Mesenchymal stem cell (in vitro differentiated cells and primary cell): ENCODE measurements around the gene MMP11.

ENCODE experiments used
- DNase-seq: peaks from one replicate; pipeline ENCODE4 v3.0.0-alpha.2; 2013
- H2AFZ ChIP-seq: one replicate; pipeline ENCODE4 v1.6.1; 2013; ENCODE audit warnings: low read depth, mild to moderate bottlenecking, control low read depth, inconsistent platforms, low read length, moderate library complexity
- H2AK5ac ChIP-seq: 2 replicates; pipeline ENCODE4 v1.6.1; 2013; ENCODE audit warnings: low read length, moderate library complexity, mild to moderate bottlenecking, inconsistent platforms; ENCODE audit not compliant: severe bottlenecking
- H2BK120ac ChIP-seq: one replicate; pipeline ENCODE4 v1.6.1; 2013; ENCODE audit warnings: low read depth, mild to moderate bottlenecking, inconsistent platforms, low read length, moderate library complexity
- H2BK12ac ChIP-seq, 2 experiments: one replicate each; pipeline ENCODE4 v1.6.1; 2013; ENCODE audit warnings: inconsistent platforms in 2 of 2, low read length in 2 of 2, mild to moderate bottlenecking in 2 of 2, moderate library complexity in 2 of 2, control low read depth in 1 of 2
- H2BK15ac ChIP-seq: one replicate; pipeline ENCODE4 v1.6.1; 2013; ENCODE audit warnings: mild to moderate bottlenecking, low read depth, inconsistent platforms; ENCODE audit not compliant: poor library complexity, severe bottlenecking
- H2BK5ac ChIP-seq: 2 replicates; pipeline ENCODE4 v1.6.1; 2013; ENCODE audit warnings: low read depth, mild to moderate bottlenecking, low read length, control low read depth, inconsistent platforms; ENCODE audit not compliant: poor library complexity, severe bottlenecking
- H3K14ac ChIP-seq, 2 experiments: one replicate each; pipeline ENCODE4 v1.6.1; 2013; ENCODE audit warnings: inconsistent platforms in 2 of 2, low read length in 2 of 2, control low read depth in 1 of 2, mild to moderate bottlenecking in 1 of 2, moderate library complexity in 1 of 2
- H3K18ac ChIP-seq, 2 experiments: one replicate each; pipeline ENCODE4 v1.6.1; 2013; ENCODE audit warnings: inconsistent platforms in 2 of 2, low read length in 2 of 2, control low read depth in 1 of 2, low read depth in 1 of 2, mild to moderate bottlenecking in 1 of 2
- H3K23ac ChIP-seq, 2 experiments: one replicate each; pipeline ENCODE4 v1.6.1; 2013; ENCODE audit warnings: inconsistent platforms in 2 of 2, low read length in 2 of 2, mild to moderate bottlenecking in 2 of 2, moderate library complexity in 2 of 2, control low read depth in 1 of 2
- H3K27ac ChIP-seq: 2 replicates; pipeline ENCODE4 v1.5.1; 2013; ENCODE audit warnings: mild to moderate bottlenecking, moderate library complexity, low read length, control low read depth, inconsistent platforms; ENCODE audit not compliant: poor library complexity, severe bottlenecking
- H3K27me3 ChIP-seq, 2 experiments: 2 replicates each; pipeline versions ENCODE4 v1.6.1 to v1.7.0; 2013; ENCODE audit warnings: low read length in 2 of 2, mild to moderate bottlenecking in 2 of 2, moderate library complexity in 2 of 2, control low read depth in 1 of 2, inconsistent platforms in 1 of 2; ENCODE audit not compliant: control insufficient read depth in 1 of 2, insufficient read depth in 1 of 2
- H3K36me3 ChIP-seq, 2 experiments: 2 replicates each; pipeline versions ENCODE4 v1.6.1 to v1.7.0; 2013; ENCODE audit warnings: low read length in 2 of 2, control low read depth in 1 of 2, inconsistent platforms in 1 of 2, low read depth in 1 of 2, mild to moderate bottlenecking in 1 of 2; ENCODE audit not compliant: insufficient read depth in 2 of 2, control insufficient read depth in 1 of 2
- H3K4ac ChIP-seq, 2 experiments: one replicate each; pipeline ENCODE4 v1.6.1; 2013; ENCODE audit warnings: inconsistent platforms in 2 of 2, low read length in 2 of 2, mild to moderate bottlenecking in 2 of 2, moderate library complexity in 2 of 2, control low read depth in 1 of 2, low read depth in 1 of 2
- H3K4me1 ChIP-seq: 2 replicates; pipeline ENCODE4 v1.6.1; 2013; ENCODE audit warnings: low read depth, low read length, control low read depth; ENCODE audit not compliant: control insufficient read depth, insufficient read depth
- H3K4me2 ChIP-seq: 2 replicates; pipeline ENCODE4 v1.6.1; 2013; ENCODE audit warnings: low read length, mild to moderate bottlenecking, inconsistent platforms; ENCODE audit not compliant: poor library complexity, severe bottlenecking
- H3K4me3 ChIP-seq, 2 experiments: 2 replicates each; pipeline versions ENCODE4 v1.5.1 to v1.7.0; 2013; ENCODE audit warnings: low read length in 2 of 2, mild to moderate bottlenecking in 2 of 2, control low read depth in 1 of 2, low read depth in 1 of 2; ENCODE audit not compliant: insufficient read depth in 1 of 2
- H3K79me1 ChIP-seq: replicated peaks from 2 replicates; pipeline ENCODE4 v1.6.1; 2013; ENCODE audit warnings: mild to moderate bottlenecking, control low read depth, low read length, inconsistent platforms; ENCODE audit not compliant: poor library complexity, severe bottlenecking
- H3K9ac ChIP-seq: 2 replicates; pipeline ENCODE4 v1.7.0; 2013; ENCODE audit warnings: mild to moderate bottlenecking, low read length, moderate library complexity
- H3K9me3 ChIP-seq: 2 replicates; pipeline ENCODE4 v1.7.0; 2013; ENCODE audit warnings: mild to moderate bottlenecking, low read length; ENCODE audit not compliant: control insufficient read depth
- H4K8ac ChIP-seq: one replicate; pipeline ENCODE4 v1.6.1; 2013; ENCODE audit warnings: inconsistent platforms, mild to moderate bottlenecking, low read length, moderate library complexity
- H4K91ac ChIP-seq: one replicate; pipeline ENCODE4 v1.6.1; 2013; ENCODE audit warnings: mild to moderate bottlenecking, low read length, inconsistent platforms
- WGBS: methylation state at CpG from one replicate; pipeline ENCODE4 v1.1.7; 2013; ENCODE audit warnings: mixed read lengths; 5-methylcytosine and 5-hydroxymethylcytosine counted together

MMP11 gene

DNA sequence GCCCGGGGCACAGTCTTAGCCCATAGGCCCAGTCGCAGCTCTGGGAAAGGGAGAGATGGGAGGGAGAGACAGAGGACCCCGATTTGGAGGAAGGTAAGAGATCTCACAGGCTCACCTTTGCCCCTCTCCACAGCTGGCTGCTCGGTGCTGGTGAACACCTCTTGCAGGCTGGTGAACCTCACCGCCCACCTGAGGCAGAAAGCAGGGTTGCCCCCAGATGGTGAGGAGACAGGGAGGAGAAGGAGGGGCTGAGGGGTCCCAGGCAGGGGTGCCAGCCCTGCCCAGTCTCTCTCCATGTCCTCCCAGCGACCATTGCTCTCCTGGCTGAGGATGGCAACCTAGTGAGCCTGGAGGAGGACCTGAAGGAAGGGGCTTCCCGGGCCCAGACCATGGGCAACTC is 8.7 kb upstream of the MMP11 start:
- Histone ChIP-seq H2BK15ac (no peak overlapping the region), H2AK5ac (no peak overlapping the region), H3K4me3 (no peak overlapping the region), H3K79me1 (peaks cover 3% of the 10 kb centered on the region), H2BK120ac (no peak overlapping the region), H4K8ac (no peak overlapping the region), H4K91ac (no peak overlapping the region), H3K9ac (no peak overlapping the region), H3K36me3 (peaks cover 0 to 16% of the 10 kb centered on the region in 2 experiments), H3K4ac (no peak overlapping the region), H2BK5ac (no peak overlapping the region), H3K23ac (peak overlapping the region in 1 of 2 experiments; percentile 34), H3K4me1 (peaks cover 34% of the 10 kb centered on the region), H3K9me3 (no peaks in the 10 kb centered on the region), H3K4me2 (no peak overlapping the region), H3K14ac (peak overlapping the region in 1 of 2 experiments; percentile 44), H2BK12ac (peak overlapping the region in 1 of 2 experiments; percentile 3), H3K27me3 (peaks cover 0 to 4% of the 10 kb centered on the region in 2 experiments), H3K27ac (no peak overlapping the region), H2AFZ (no peak overlapping the region), H3K18ac (no peak overlapping the region)
- no peak for DNase-seq
- WGBS, result 77% methylated on average over 6 of the region's 7 CpGs

DNA sequence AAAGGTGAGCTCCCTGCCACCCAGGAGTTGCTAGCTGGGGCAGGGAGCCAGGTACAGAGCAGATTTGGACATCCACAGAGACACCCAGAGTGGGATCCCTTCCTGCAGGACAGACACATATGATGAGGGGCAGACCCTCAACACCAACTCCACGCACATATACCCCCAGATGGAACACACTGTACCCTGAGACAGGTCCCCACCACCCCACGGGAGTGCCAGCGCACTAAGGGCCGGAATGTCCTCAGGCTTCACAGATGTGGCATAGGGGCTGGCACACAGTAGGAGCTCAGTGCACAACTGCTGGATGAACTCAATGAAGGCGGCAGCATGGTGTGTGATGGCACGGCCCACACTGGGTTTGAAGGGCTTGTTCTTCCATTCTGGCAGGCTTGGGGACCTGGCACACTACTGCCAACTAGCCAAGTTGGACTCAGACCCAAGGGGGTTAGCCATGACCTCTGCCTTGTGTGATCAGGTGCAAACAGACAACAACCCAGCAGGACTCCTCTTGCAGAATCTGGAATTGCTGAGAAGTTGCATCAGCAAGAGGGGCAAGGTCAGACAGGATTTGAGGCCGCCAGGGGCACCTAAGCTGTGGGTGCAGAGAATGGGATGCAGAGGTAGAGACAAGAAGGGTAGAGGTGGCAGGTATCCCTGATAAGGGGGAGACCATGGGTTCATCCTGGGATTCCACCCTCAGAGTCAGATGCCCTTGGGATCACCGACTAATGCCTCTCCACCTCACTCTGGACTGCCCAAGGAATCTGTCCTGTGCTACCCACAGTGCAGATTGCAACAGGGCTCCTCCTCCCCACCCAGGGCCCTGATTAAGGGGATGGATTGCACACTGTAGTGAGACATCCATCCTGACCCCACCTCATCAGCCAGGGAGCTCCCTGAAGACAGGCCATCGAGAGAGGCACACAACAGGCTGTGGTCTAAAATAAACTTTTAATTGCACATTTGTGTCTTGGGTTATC is 7.5 kb upstream of the MMP11 start:
- Histone ChIP-seq H3K4me3 (no peak overlapping the region), H2BK120ac (no peak overlapping the region), H3K9ac (no peak overlapping the region), H3K4me2 (no peak overlapping the region), H3K36me3 (peaks cover 0 to 16% of the 10 kb centered on the region in 2 experiments), H3K79me1 (peaks cover 3% of the 10 kb centered on the region), H2BK12ac (no peak overlapping the region), H2BK15ac (no peak overlapping the region), H4K8ac (peak overlapping the region; percentile 40), H3K14ac (peak overlapping the region in 1 of 2 experiments; percentile 26), H3K27ac (no peak overlapping the region), H3K18ac (peak overlapping the region in 1 of 2 experiments; percentile 22), H3K4me1 (peaks cover 38% of the 10 kb centered on the region), H2AFZ (no peak overlapping the region), H2BK5ac (no peak overlapping the region), H3K4ac (no peak overlapping the region), H3K27me3 (peaks cover 0 to 4% of the 10 kb centered on the region in 2 experiments), H4K91ac (no peak overlapping the region), H3K9me3 (no peaks in the 10 kb centered on the region), H2AK5ac (no peak overlapping the region), H3K23ac (no peak overlapping the region)
- 98% methylated on average over 8 of the region's 9 CpGs for WGBS
- DNase-seq, result no peak

DNA sequence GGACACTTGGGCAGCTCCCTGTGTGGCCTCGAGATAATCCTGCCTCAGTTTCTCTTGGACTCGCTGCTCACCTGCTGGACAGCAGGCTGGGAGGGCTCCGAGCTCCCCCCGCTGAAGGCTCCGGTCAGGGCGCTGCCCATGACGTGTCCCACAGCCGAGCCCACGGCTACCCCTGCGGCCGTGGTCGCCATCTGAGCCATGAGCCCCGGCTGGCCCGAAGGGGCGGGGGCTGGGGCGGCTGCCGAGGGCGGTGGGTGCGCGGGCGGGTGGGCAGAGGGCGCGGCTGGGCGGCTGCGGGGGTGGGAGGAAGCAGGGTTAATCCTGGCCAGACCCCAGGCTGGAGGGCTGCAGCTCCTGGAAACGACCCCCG is 5.4 kb upstream of the MMP11 start:
- no peak for DNase-seq
- Histone ChIP-seq H3K9me3 (no peaks in the 10 kb centered on the region), H2AK5ac (no peak overlapping the region), H3K4me3 (peak overlapping the region; percentile 61 to 78), H2BK120ac (peak overlapping the region; percentile 91), H2AFZ (no peak overlapping the region), H2BK15ac (peak overlapping the region; percentile 37), H3K4me2 (peak overlapping the region; percentile 87), H3K9ac (peak overlapping the region; percentile 86), H4K91ac (peak overlapping the region; percentile 98), H2BK12ac (peak overlapping the region in 1 of 2 experiments; percentile 11), H2BK5ac (no peak overlapping the region), H3K23ac (peak overlapping the region in 1 of 2 experiments; percentile 34), H3K27ac (no peak overlapping the region), H3K27me3 (peaks cover 0 to 4% of the 10 kb centered on the region in 2 experiments), H3K36me3 (peaks cover 0 to 16% of the 10 kb centered on the region in 2 experiments), H3K79me1 (peaks cover 3% of the 10 kb centered on the region), H3K18ac (peak overlapping the region; percentile 63 to 88), H3K4me1 (peaks cover 41% of the 10 kb centered on the region), H3K4ac (peak overlapping the region in 1 of 2 experiments; percentile 54), H4K8ac (peak overlapping the region; percentile 96), H3K14ac (peak overlapping the region in 1 of 2 experiments; percentile 78)
- WGBS, result 4% methylated on average over 15 of the region's 27 CpGs
